GM12801 (cell line): Measurements from ENCODE around the gene ENDOD1.

Experiments
- TF ChIP-seq, protein P1 (sequence below): IDR thresholded peaks from one replicate; pipeline ENCODE4 v1.5.1; 2011; ENCODE audit warnings: control low read depth; ENCODE audit not compliant: insufficient read length; ENCODE audit errors: extremely low read depth

The ENDOD1 gene

DNA sequence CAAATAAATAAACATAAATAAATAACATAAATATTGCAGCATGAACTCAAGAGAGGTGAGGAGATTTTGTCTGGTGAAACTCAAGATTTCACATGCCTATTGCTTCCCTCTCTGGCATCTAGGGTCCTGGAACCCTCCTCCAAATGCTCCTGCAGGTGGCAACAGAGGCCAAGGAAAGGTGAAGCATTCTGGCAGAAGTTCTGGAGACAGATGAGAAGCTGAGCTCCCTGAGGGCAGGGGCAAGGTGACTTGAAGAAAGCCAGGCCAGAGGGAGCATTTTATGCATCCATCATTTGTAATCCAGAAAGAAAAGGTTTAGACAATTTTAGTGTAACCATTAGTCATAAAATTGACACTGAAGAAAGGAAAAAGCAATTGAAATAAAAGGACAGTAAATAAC lies 64.9 kb downstream of the ENDOD1 start:
- TF ChIP-seq, protein P1, sequence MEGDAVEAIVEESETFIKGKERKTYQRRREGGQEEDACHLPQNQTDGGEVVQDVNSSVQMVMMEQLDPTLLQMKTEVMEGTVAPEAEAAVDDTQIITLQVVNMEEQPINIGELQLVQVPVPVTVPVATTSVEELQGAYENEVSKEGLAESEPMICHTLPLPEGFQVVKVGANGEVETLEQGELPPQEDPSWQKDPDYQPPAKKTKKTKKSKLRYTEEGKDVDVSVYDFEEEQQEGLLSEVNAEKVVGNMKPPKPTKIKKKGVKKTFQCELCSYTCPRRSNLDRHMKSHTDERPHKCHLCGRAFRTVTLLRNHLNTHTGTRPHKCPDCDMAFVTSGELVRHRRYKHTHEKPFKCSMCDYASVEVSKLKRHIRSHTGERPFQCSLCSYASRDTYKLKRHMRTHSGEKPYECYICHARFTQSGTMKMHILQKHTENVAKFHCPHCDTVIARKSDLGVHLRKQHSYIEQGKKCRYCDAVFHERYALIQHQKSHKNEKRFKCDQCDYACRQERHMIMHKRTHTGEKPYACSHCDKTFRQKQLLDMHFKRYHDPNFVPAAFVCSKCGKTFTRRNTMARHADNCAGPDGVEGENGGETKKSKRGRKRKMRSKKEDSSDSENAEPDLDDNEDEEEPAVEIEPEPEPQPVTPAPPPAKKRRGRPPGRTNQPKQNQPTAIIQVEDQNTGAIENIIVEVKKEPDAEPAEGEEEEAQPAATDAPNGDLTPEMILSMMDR = peak; percentile 27

DNA sequence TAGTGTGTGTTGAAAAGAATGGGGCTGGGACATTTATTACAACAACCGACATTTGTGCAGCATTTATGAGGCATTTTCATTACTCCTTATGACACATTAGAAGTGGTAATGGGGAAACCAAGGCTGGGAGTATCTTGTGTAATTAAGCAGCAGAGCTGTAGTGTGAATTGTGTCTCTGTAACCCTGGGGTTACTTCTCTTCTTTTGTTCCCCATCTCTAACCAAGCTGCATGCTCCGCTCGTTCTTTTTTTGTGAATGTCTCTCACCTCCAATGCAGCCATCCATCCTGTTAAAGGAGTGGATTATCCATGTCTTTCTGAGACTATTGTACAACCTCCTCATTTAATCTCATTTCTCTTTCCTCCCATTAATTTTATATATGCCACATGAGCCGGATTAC lies 65.7 kb downstream of the ENDOD1 start:
- TF ChIP-seq, protein P1 = no peak

DNA sequence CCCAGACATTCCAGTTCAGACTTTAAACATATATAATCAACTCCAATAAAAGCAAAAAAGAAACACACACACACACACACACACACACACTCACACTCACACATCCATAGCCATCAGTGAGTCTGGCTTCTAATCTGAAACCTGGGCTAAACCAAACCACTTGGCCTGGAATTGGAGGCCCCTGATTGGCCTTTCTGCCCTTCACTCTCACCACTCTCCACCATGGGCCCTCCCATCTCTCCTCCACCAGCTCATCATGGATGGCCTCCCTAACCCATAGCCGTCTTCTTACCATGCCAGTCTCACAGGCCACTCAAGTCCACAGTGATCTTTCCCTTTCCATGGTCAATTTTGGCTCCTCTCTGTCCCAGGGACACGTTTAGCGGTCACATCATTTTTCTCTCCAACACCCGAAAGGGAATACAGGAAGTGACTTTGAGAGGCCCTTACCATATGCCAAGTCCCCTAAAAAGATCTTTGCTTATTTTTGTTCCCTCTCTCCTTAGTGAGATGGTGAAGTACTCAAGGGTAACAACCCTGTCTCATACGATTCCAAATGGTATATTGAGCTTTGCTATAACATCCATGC lies 66.6 kb downstream of the ENDOD1 start:
- TF ChIP-seq, protein P1 = no peak

DNA sequence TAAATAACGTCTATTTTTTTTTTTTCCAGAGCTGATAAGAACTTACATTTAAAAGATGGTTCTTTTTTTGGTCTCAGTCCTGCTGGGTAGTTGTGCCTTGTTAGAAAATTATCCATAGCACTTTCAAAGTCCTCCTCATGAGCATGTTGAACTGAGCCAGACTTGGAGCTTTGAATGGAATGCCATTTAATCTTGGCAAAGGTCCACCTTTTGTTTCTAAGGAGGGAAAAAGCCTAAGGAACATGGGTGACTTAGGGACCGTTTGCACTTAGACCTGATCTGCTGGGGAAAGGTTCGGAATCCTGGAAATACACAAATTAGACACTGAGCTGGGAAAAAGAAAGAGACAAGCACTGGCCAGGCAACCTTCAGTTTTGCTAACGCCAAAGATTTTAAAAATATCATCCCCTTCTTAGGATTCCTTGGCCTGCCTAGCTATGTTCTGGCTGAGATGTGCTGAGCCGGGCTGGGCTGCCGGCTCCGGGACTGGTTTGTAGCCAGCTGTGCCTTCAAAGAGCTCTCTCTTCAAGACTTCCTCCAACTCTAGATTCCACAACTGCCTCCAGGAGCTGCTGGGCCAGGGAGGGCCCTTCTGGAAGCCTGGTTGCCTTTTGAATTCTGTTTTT lies 67.4 kb downstream of the ENDOD1 start:
- TF ChIP-seq, protein P1 = no peak

DNA sequence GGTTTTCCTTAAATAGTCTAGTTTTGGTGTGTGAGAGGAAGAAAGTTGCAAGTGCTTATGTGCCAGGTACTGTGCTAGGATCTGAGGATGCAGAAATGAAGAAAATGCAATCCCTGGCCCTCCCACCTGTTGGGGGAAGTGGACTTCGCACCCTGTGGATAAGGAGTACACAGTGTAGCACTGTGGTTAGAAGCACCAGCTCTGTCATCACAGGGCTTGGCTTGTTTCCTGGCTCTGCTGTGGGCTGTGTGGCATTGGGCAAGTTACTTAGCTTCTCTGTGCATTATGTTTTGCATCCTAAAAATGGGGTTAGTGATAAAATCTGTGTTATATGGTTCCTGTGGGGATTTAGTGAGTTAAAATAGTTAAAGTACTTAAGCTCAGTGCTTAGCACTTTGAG lies 68.2 kb downstream of the ENDOD1 start:
- TF ChIP-seq, protein P1 = no peak

DNA sequence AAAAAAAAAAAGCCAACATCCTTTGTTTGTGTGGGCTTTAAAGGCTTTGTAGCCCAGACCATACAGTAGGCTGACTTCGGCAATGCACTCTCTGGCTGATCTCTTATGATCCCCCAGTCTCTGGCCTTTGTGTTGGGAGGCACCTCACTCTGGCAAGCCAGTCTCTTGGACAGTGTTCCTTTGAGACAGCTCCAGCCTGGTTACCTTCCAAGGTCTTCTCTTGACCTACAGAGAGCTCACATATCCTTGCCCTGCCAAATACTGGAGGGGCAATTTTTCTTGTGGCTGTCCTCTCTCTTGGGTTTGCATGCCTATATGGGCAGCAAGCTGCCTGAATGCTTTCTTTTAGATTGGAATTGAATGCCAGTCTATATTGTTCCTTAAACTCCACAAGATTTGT lies 71.6 kb downstream of the ENDOD1 start:
- TF ChIP-seq, protein P1 = no peak

DNA sequence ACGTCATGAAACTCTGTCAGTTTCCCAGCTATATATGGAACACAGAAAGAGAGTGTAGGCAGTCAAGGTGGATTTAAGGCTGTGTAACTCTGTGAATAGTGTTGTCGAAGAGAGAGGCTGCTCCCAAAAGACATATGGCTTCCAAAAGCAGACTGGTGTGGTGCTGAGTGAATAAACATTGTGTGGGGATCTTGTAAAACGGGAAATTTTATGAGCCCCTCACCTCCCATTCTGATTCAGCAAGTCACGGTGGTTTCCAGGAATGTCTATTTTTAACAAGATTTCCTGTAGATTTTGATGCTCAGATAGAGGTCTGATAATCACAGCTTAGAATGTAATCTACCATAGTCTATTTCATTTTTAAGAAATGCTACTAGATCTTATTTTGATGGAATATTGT lies 73.5 kb downstream of the ENDOD1 start:
- TF ChIP-seq, protein P1 = no peak
